ENCODE measurements around the gene SYMPK.

GRCh38 chr19:45911291-45911690, 48.3 kb upstream of the SYMPK start:
- TF ChIP-seq POLR2AphosphoS5 (IDR thresholded peaks at IDR 0.05; ENCODE audit: low read depth, low read length), result no peak
- TF ChIP-seq, protein P1, sequence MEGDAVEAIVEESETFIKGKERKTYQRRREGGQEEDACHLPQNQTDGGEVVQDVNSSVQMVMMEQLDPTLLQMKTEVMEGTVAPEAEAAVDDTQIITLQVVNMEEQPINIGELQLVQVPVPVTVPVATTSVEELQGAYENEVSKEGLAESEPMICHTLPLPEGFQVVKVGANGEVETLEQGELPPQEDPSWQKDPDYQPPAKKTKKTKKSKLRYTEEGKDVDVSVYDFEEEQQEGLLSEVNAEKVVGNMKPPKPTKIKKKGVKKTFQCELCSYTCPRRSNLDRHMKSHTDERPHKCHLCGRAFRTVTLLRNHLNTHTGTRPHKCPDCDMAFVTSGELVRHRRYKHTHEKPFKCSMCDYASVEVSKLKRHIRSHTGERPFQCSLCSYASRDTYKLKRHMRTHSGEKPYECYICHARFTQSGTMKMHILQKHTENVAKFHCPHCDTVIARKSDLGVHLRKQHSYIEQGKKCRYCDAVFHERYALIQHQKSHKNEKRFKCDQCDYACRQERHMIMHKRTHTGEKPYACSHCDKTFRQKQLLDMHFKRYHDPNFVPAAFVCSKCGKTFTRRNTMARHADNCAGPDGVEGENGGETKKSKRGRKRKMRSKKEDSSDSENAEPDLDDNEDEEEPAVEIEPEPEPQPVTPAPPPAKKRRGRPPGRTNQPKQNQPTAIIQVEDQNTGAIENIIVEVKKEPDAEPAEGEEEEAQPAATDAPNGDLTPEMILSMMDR (IDR thresholded peaks at IDR 0.05), result no peak
- TF ChIP-seq, protein P2, sequence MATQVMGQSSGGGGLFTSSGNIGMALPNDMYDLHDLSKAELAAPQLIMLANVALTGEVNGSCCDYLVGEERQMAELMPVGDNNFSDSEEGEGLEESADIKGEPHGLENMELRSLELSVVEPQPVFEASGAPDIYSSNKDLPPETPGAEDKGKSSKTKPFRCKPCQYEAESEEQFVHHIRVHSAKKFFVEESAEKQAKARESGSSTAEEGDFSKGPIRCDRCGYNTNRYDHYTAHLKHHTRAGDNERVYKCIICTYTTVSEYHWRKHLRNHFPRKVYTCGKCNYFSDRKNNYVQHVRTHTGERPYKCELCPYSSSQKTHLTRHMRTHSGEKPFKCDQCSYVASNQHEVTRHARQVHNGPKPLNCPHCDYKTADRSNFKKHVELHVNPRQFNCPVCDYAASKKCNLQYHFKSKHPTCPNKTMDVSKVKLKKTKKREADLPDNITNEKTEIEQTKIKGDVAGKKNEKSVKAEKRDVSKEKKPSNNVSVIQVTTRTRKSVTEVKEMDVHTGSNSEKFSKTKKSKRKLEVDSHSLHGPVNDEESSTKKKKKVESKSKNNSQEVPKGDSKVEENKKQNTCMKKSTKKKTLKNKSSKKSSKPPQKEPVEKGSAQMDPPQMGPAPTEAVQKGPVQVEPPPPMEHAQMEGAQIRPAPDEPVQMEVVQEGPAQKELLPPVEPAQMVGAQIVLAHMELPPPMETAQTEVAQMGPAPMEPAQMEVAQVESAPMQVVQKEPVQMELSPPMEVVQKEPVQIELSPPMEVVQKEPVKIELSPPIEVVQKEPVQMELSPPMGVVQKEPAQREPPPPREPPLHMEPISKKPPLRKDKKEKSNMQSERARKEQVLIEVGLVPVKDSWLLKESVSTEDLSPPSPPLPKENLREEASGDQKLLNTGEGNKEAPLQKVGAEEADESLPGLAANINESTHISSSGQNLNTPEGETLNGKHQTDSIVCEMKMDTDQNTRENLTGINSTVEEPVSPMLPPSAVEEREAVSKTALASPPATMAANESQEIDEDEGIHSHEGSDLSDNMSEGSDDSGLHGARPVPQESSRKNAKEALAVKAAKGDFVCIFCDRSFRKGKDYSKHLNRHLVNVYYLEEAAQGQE (IDR thresholded peaks at IDR 0.05; ENCODE audit: insufficient read depth in 1 of 2, low read depth in 2 of 2, low read length in 1 of 2), result no peak
- TF ChIP-seq SIN3A (IDR thresholded peaks at IDR 0.05; ENCODE audit: borderline replicate concordance, insufficient read depth, low read depth, low read length), result no peak

All from Panc1 (cell line).